Chondrocyte (in vitro differentiated cells): ENCODE data around the gene ANKRD40. TPM values are rescaled to one million over a fixed set of nuclear protein-coding genes. Genes with fewer than 3 reads are reported as not detected.

ENCODE experiments used
- DNase-seq: peaks from one replicate; pipeline ENCODE4 v3.0.0; 2021; ENCODE audit warnings: mixed read lengths, low spot score
- H3K27ac Mint-ChIP-seq: one replicate; pipeline ENCODE4 v1.8.0; 2021; ENCODE audit warnings: mild to moderate bottlenecking, moderate library complexity, mixed read lengths; ENCODE audit not compliant: unreplicated experiment
- H3K27me3 Mint-ChIP-seq: 2 replicates; pipeline ENCODE4 v1.8.0; 2021; ENCODE audit warnings: low read depth, mixed read lengths
- H3K36me3 Mint-ChIP-seq: 2 replicates; pipeline ENCODE4 v1.8.0; 2021; ENCODE audit warnings: low read depth, mixed read lengths
- H3K4me1 Mint-ChIP-seq: 2 replicates; pipeline ENCODE4 v1.8.0; 2021; ENCODE audit warnings: low read depth, mild to moderate bottlenecking, mixed read lengths
- H3K4me3 Mint-ChIP-seq: one replicate; pipeline ENCODE4 v1.8.0; 2021; ENCODE audit warnings: mild to moderate bottlenecking, moderate library complexity, mixed read lengths; ENCODE audit not compliant: unreplicated experiment
- H3K9me3 Mint-ChIP-seq: 2 replicates; pipeline ENCODE4 v1.8.0; 2021; ENCODE audit warnings: low read depth, mixed read lengths
- CTCF ChIP-seq: fragments of 200-600 bp; sonication (generic); IDR thresholded peaks from 2 replicates; pipeline ENCODE4 v1.5.0; 2021; ENCODE audit warnings: antibody characterized with exemption, mild to moderate bottlenecking, moderate library complexity
- long read RNA-seq: library from polyadenylated mRNA; stranded (forward); transcript quantifications from one replicate; pipeline ENCODE4 v2.0.0, GENCODE V29; 2021
- total RNA-seq: library from RNA; stranded (reverse); gene quantifications from 3 replicates; pipeline ENCODE4 v1.2.1, GENCODE V29; 2021

Gene ANKRD40
- total RNA-seq, result 34.6 to 39.4 TPM (median 36.1 TPM) in 3 replicates
- long read RNA-seq, full-length matches to known transcripts, result 5 of 8 reads
- long read RNA-seq, partial matches to known transcripts, result 1 of 8 reads
- long read RNA-seq, other reads (novel, unspliced or antisense), result 2 of 8 reads

GRCh38 chr17:50707289-50708049 lies at the start of gene ANKRD40:
Gene ANKRD40 (minus strand): TSS chr17:50707914. CDS start chr17:50707654, 260 bp downstream.
- Mint-ChIP-seq H3K27ac (peak within 1 kb of the TSS; percentile 99), H3K27me3 (no peaks in the 10 kb centered on the region), H3K4me1 (peaks cover 45% of the 10 kb centered on the region), H3K9me3 (no peaks in the 10 kb centered on the region), H3K36me3 (peaks cover 9% of the 10 kb centered on the region), H3K4me3 (peak within 1 kb of the TSS; percentile 92)
- DNase-seq, result peak; percentile 95
- TF ChIP-seq CTCF, result no peak

- no peak for DNase-seq
- Mint-ChIP-seq H3K27ac (no peak overlapping the region), H3K9me3 (no peaks in the 10 kb centered on the region), H3K4me1 (peaks cover 4% of the 10 kb centered on the region), H3K27me3 (no peaks in the 10 kb centered on the region), H3K4me3 (no peak overlapping the region), H3K36me3 (peaks cover 24% of the 10 kb centered on the region)
- TF ChIP-seq CTCF, result no peak
Observed at GRCh38 chr17:50754521-50754920, 46.8 kb upstream of the ANKRD40 start.

- peaks cover 37% of the 10 kb centered on the region for H3K36me3 Mint-ChIP-seq
- no peak overlapping the region for H3K4me3 Mint-ChIP-seq
- H3K27me3 Mint-ChIP-seq, result no peaks in the 10 kb centered on the region
- no peaks in the 10 kb centered on the region for H3K9me3 Mint-ChIP-seq
- no peak for TF ChIP-seq CTCF
- no peak overlapping the region for H3K27ac Mint-ChIP-seq
- peaks cover 5% of the 10 kb centered on the region for H3K4me1 Mint-ChIP-seq
- DNase-seq, result no peak
Observed at GRCh38 chr17:50749245-50749644, 41.5 kb upstream of the ANKRD40 start.

GRCh38 chr17:50745631-50746030 lies 37.9 kb upstream of the ANKRD40 start:
- Mint-ChIP-seq H3K27me3 (no peaks in the 10 kb centered on the region), H3K4me1 (peaks cover 5% of the 10 kb centered on the region), H3K27ac (peak overlapping the region; percentile 18), H3K36me3 (peaks cover 47% of the 10 kb centered on the region), H3K4me3 (no peak overlapping the region), H3K9me3 (no peaks in the 10 kb centered on the region)
- no peak for TF ChIP-seq CTCF
- DNase-seq, result no peak

GRCh38 chr17:50739098-50739497 lies 31.4 kb upstream of the ANKRD40 start:
- Mint-ChIP-seq H3K36me3 (peaks cover 32% of the 10 kb centered on the region), H3K4me3 (no peak overlapping the region), H3K9me3 (no peaks in the 10 kb centered on the region), H3K27me3 (no peaks in the 10 kb centered on the region), H3K27ac (no peak overlapping the region), H3K4me1 (peaks cover 25% of the 10 kb centered on the region)
- DNase-seq, result no peak
- TF ChIP-seq CTCF, result no peak
